Measurements from ENCODE around the gene ARHGAP27.
"Not testable (repeated sequence)": the region's sequence is repeated elsewhere in the genome, so short reads cannot be mapped to it uniquely, and the experiment has no call there.

Gene ARHGAP27

DNA sequence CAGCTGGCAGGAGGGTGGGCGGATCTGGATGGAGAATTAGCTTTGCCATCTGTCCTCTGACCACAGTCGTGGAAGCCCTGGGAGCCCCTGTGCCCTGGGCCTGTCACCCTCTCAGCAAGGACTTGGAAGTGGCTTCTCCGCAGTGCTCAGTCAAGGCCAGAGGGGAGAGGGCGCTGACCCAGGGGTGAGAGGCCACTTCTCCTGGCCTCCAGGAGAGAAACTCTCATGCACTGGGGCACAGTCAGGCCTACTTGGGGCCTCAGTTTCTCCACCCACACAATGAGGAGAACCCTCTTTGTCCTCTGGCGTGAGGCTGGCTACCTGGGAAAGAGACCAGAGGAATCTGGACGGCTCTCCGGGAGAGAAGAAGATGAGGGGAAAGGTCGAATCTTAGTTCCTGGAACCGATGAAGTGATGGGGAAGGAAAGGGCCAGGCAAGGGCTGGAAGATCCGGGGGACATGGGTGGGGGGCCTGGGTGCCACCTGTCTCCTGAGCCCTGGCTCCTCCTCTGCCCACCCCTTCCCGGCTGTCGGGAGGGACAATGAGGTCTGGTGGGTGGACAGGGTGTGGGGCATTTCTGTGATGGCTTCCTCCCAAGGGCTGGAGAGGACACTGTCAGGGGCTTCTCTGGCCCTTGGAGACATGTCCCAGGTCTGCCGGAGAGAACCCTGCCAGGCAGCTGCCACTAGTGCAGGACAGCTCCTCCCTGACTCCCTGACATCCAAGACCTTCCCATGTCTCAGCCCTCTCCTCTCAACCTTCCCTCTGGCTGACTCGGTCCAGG, 9.0 kb upstream of the ARHGAP27 start:
- TF ChIP-seq, protein P1, sequence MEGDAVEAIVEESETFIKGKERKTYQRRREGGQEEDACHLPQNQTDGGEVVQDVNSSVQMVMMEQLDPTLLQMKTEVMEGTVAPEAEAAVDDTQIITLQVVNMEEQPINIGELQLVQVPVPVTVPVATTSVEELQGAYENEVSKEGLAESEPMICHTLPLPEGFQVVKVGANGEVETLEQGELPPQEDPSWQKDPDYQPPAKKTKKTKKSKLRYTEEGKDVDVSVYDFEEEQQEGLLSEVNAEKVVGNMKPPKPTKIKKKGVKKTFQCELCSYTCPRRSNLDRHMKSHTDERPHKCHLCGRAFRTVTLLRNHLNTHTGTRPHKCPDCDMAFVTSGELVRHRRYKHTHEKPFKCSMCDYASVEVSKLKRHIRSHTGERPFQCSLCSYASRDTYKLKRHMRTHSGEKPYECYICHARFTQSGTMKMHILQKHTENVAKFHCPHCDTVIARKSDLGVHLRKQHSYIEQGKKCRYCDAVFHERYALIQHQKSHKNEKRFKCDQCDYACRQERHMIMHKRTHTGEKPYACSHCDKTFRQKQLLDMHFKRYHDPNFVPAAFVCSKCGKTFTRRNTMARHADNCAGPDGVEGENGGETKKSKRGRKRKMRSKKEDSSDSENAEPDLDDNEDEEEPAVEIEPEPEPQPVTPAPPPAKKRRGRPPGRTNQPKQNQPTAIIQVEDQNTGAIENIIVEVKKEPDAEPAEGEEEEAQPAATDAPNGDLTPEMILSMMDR (IDR thresholded peaks at IDR 0.05; ENCODE audit: extremely low read depth, insufficient read depth, missing control alignments), result no peak
- no peak for DNase-seq (ENCODE audit: low spot score)
- in situ Hi-C loops (cut with MboI; ENCODE audit: low pct_unique_long_range_greater_than_20kb, low sequenced_read_pairs, unreplicated experiment), result no loop called here

DNA sequence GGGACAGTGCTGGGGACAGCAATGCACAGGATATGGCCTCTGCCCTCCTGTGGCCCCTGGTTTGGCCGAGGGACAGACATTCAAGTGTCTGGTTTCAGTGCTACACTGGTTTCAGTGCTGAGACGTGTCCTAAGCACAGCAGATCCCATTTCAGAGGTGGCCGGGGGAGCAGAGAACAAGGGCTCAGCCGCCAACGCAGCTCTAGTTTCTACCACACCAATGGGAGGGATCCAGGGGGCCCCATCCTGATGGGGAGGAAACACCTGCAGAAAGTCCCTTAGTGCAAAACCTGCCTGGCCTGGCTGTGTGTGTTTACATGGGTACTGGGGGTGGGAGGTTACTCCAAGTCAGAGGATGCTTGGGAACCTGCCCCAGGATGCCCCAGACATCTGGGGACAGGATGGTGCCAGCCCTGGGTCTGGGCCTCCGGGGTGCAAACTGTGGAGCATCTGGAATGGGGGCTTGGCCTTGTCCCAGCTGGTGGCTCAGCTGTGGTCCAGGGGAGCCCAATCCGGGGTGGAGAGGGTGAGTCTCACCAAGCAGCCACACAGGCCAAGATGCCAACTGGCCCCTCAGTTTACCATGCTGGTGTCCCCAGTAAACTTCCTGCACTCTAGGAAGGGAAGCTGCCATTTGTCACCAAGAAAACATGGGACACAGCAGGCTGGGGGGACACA, 8.3 kb upstream of the ARHGAP27 start:
- in situ Hi-C loops (cut with MboI; ENCODE audit: low pct_unique_long_range_greater_than_20kb, low sequenced_read_pairs, unreplicated experiment), result not testable (repeated sequence)
- DNase-seq (ENCODE audit: low spot score), result peak; percentile 89

DNA sequence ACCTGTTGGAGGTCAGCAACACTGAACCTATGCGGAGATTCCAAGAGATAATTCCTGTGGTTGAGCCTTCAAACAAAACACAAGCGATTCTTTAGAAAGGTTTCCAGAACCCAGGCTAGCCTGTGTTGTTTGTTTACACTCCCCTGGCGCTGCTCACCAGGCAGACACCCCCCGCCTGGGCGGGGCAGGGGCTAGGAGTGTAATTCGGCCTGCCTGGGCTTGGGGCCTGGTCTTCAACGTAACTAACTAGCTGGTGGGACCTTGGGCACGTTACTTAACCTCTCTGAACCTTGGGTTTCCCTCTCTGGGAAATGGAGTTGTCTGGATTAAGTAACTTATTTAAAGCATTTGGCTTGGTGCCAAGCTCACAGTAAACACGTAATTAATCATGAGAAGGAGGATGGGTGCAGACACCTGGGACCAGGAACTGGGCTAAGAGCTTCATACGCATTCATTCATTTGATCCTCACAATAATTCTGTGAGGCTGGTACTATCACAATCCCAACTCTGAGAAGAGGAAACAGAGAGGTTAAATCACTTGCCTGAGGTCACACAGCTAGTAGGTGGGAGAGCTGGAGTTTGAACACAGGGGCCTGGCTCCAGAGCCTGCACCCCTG, 7.6 kb upstream of the ARHGAP27 start:
- peak; percentile 26 for DNase-seq (ENCODE audit: low spot score)
- in situ Hi-C loops (cut with MboI; ENCODE audit: low pct_unique_long_range_greater_than_20kb, low sequenced_read_pairs, unreplicated experiment), result no loop called here
- TF ChIP-seq, protein P1 (IDR thresholded peaks at IDR 0.05; ENCODE audit: extremely low read depth, insufficient read depth, missing control alignments), result no peak

DNA sequence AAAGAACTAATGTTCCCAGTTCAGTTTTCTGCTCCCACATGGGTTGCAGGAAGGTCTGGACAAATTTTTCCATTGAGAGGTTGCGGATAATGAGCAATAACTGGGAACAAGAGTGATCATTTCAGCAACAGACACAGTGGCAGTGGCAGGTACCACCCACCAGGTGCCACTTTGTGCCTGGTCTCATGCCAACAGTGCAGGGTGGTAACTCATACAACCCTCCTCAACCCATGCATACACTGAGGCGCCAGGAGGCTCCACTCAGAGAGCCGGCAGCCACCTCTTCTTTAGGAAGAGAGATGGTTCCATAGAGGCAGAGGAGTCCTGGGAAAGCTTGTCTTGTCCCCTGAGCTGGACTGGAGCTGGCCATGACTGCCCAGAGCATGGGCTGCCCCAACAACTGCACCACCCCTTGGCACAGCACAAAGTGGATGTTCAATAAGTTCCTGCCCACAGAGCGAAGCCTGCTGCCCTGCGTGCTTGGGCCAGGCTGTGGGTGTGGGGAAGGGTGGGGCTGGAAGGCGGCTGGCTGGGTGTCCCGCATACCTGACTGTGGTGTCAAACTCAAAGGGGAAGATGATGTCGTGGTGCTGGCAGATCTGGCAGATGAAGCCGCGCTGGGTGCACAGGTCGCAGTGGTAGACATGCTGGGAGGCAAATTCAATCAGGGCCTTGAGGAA, 6.4 kb upstream of the ARHGAP27 start:
- in situ Hi-C loops (cut with MboI; ENCODE audit: low pct_unique_long_range_greater_than_20kb, low sequenced_read_pairs, unreplicated experiment), result no loop called here
- TF ChIP-seq, protein P1 (IDR thresholded peaks at IDR 0.05; ENCODE audit: extremely low read depth, insufficient read depth, missing control alignments), result no peak
- no peak for DNase-seq (ENCODE audit: low spot score)

DNA sequence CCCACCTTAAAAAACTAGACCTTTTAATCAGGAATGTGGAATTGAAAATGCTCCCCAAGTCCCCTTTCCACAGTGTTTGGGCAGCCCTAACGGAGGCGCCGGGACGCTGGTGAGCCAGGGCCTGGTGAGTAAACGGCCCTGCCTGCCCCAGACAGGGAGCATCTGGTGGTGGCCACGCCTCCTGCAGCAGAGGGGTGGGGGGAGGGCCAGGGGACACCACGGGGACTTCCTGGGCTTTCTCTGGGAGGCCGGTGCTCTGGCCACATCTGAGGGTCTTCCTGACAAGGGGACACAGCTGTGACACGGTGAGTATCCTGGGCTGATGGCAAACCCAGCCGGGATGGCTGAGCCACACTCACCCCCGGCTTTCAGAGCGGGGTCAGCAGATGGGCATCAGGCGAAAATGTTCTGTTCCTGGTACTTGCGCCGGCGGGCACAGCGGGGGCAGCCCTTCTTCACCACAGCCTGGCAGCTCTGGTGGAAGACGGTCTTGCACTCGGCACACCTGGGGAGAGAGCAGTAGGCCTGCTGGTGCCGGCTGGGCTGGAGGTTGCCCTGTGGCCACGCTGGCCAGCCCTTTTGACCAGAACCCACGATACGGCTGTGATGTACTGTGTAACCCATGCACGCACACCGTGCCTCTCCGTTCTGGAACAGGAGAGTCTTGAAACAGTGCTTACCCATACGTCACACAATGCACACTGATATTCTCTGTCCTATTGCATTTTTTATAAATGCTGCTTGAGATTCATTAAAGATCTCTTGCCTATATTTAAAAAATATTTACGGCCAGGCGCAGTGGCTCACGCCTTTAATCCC, 5.0 kb upstream of the ARHGAP27 start:
- no peak for DNase-seq (ENCODE audit: low spot score)
- in situ Hi-C loops (cut with MboI; ENCODE audit: low pct_unique_long_range_greater_than_20kb, low sequenced_read_pairs, unreplicated experiment), result no loop called here
- TF ChIP-seq, protein P1 (IDR thresholded peaks at IDR 0.05; ENCODE audit: extremely low read depth, insufficient read depth, missing control alignments), result no peak

DNA sequence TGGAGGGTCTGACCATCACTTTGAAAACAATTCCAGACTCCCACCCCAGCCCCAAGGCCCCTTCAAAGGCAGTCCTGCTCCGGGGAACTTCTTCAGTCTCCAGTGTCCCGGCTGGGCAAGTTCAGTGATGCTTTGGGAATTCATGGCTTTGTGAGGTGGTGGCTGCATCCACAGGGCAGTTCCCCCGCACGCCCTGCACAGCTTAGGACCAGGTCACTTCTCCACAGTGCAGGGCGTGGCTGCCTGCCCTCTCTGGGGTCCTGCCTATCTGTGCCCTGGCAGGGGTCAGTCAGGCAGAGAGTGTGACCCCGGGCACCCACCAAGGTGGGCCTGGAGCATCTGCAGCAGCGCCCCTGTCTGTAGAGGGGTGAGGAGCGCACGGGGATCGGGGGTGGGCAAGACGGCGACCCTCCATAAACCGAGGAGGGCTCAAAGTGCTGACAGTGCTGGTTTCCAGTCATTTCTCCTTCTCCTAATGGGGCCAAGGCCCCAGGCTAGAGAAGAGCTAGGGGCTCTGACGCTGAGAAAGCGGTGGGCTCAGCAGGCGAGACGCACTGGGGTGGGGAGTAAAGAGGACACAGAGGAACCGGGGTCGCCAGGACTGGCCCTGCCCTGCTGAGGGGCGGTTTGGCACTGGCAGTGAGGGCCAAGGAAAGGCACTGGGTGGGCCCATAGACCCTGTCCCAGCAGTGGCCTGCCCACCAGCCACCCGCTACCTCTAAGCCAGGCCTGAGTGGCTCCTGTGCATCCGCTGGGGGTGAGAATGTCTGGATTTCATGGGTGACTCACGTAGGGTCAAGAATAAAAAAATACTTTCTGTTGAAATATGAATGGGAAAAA, 4.2 kb upstream of the ARHGAP27 start:
- DNase-seq (ENCODE audit: low spot score), result no peak
- in situ Hi-C loops (cut with MboI; ENCODE audit: low pct_unique_long_range_greater_than_20kb, low sequenced_read_pairs, unreplicated experiment), result no loop called here

More for the DNA sequence above, 4.2 kb upstream of the ARHGAP27 start:
- TF ChIP-seq, protein P1 (IDR thresholded peaks at IDR 0.05; ENCODE audit: extremely low read depth, insufficient read depth, missing control alignments), result no peak
